GM12878 (cell line): ENCODE results near the gene CHST14. TPM values are rescaled to one million over a fixed set of nuclear protein-coding genes. Genes with fewer than 3 reads are reported as not detected.

ENCODE experiments used
- BCLAF1 ChIP-seq: fragments of 450-650 bp; IDR thresholded peaks from 2 replicates; pipeline ENCODE4 v1.6.1; 2017; ENCODE audit warnings: antibody characterized with exemption, mild to moderate bottlenecking, moderate library complexity
- KDM1A ChIP-seq: fragments of 200-600 bp; sonication (generic); IDR thresholded peaks from 2 replicates; pipeline ENCODE4 v1.6.1; 2016; ENCODE audit warnings: borderline replicate concordance
- MAX ChIP-seq: IDR thresholded peaks from 2 replicates; pipeline ENCODE4 v1.6.1; 2012; ENCODE audit warnings: low read depth, low read length, improper control_type of control experiment
- NR2C1 ChIP-seq: fragments of 450-650 bp; IDR thresholded peaks from 2 replicates; pipeline ENCODE4 v1.6.1; 2017; ENCODE audit warnings: antibody characterized with exemption, mild to moderate bottlenecking, moderate library complexity
- SMAD1 ChIP-seq: fragments of 450-650 bp; IDR thresholded peaks from 2 replicates; pipeline ENCODE4 v1.6.1; 2018; ENCODE audit warnings: mild to moderate bottlenecking, low read depth; ENCODE audit not compliant: partially characterized antibody
- STAT1 ChIP-seq: fragments of 450-650 bp; conservative IDR thresholded peaks from 2 replicates; pipeline ENCODE4 v1.6.1; 2014; ENCODE audit warnings: antibody characterized with exemption, mild to moderate bottlenecking
- TCF12 ChIP-seq: IDR thresholded peaks from 2 replicates; pipeline ENCODE4 v1.6.1; 2011; ENCODE audit warnings: low read depth, mild to moderate bottlenecking, low read length
- polyA plus RNA-seq, 11 experiments: library from polyadenylated mRNA; depleted of rRNA in 4 of 11; unstranded in 6 of 11; stranded (reverse) in 5 of 11; fragments of >200 nt; fragmentation: Nextera tagmentation in 4 of 11; fragmentation: Illumina TruSeq in 1 of 11; extraction: Ambion mirVana in 4 of 11; extraction: Trizol in 1 of 11; gene quantifications; 1 replicate in 1 of 11; 2 replicates in 10 of 11; pipeline versions ENCODE4 v1.2.1 to v1.2.3, GENCODE V29; 2011 to 2016; ENCODE audit warnings: inconsistent platforms in 2 of 11, missing spikeins in 2 of 11, low read depth in 1 of 11
- total RNA-seq, 4 experiments: library from RNA; depleted of rRNA in 3 of 4; stranded (reverse); fragments of >200 nt in 3 of 4; fragmentation: Illumina TruSeq in 1 of 4; extraction: Trizol in 1 of 4; gene quantifications; 2 replicates each; pipeline versions ENCODE4 v1.2.1 to v1.2.3, GENCODE V29; 2013 to 2021

Gene CHST14
- total and polyA plus RNA-seq, 10 of the 15 experiments (the other 5 are each of a cell fraction or from before 2014, with no cell fraction given) = 1.3 to 12.8 (median 6.2) TPM

- TF ChIP-seq BCLAF1 = no peak
- no peak for TF ChIP-seq KDM1A
- TF ChIP-seq STAT1 = no peak
- TF ChIP-seq SMAD1 = no peak
- no peak for TF ChIP-seq MAX
- TF ChIP-seq TCF12 = no peak
- TF ChIP-seq NR2C1 = no peak
Measured at GRCh38 chr15:40470423-40471104, at the start of gene CHST14 (continued).
